Prostate gland (tissue), 2 donors: ENCODE results near the gene RPS15. TPM values are rescaled to one million over a fixed set of nuclear protein-coding genes. Genes with fewer than 3 reads are reported as not detected.
A peak's percentile ranks its signal among the peaks of the same experiment; 100 is the strongest.

Source experiments
- DNase-seq: peaks from one replicate; pipeline ENCODE4 v3.0.0-alpha.2; 2019; ENCODE audit warnings: low spot score
- H3K27ac ChIP-seq, 2 donors: fragments of 200-600 bp; sonication (generic); 2 replicates each; pipeline ENCODE4 v1.5.1; 2017 to 2019
- H3K27me3 ChIP-seq: fragments of 200-600 bp; sonication (generic); replicated peaks from 2 replicates; pipeline ENCODE4 v1.5.1; 2019; ENCODE audit not compliant: insufficient read depth
- H3K36me3 ChIP-seq, 2 donors: fragments of 200-600 bp; sonication (generic); 1 replicate in 1 of 2; 2 replicates in 1 of 2; pipeline versions ENCODE4 v1.5.1 to v1.8.1; 2017 to 2019
- H3K4me1 ChIP-seq: fragments of 200-600 bp; sonication (generic); replicated peaks from 2 replicates; pipeline ENCODE4 v1.5.1; 2019
- H3K4me3 ChIP-seq, 2 donors: fragments of 200-600 bp; sonication (generic); 2 replicates each; pipeline ENCODE4 v1.5.1; 2017 to 2019
- H3K9me3 ChIP-seq: fragments of 200-600 bp; sonication (generic); 2 replicates; pipeline ENCODE4 v1.5.1; 2017
- POLR2A ChIP-seq: fragments of 450-650 bp; IDR thresholded peaks from one replicate; pipeline ENCODE4 v1.6.1; 2016; ENCODE audit warnings: antibody characterized with exemption, mild to moderate bottlenecking
- POLR2AphosphoS5 ChIP-seq: sonication (generic); formaldehyde crosslinking; IDR thresholded peaks from one replicate; pipeline ENCODE4 v1.6.1; 2017; ENCODE audit warnings: antibody characterized with exemption
- WGBS: methylation state at CpG from one replicate; pipeline ENCODE4 v1.1.5; 2018; 5-methylcytosine and 5-hydroxymethylcytosine counted together
- intact Hi-C: fragments of 100-400 bp; cut with DNase I; formaldehyde crosslinking; loops from one replicate; pipeline ENCODE4 v1.14.2; 2022
- total RNA-seq, 2 donors: library from RNA; depleted of rRNA; stranded (reverse); fragments of >200 nt; gene quantifications; one replicate each; pipeline ENCODE4 v1.1.0, GENCODE V29; 2016
- TF ChIP-seq, protein P1 (sequence below), 4 experiments: fragments of 200-600 bp in 2 of 4; fragments of 450-650 bp in 2 of 4; sonication (generic) in 2 of 4; IDR thresholded peaks; 1 replicate in 3 of 4; 2 replicates in 1 of 4; pipeline ENCODE4 v1.5.1; 2016 to 2019; ENCODE audit warnings: antibody characterized with exemption in 4 of 4, mild to moderate bottlenecking in 2 of 4, moderate library complexity in 2 of 4

Gene RPS15
- total RNA-seq, 2 donors from 2014 or later = 3,102 to 5,853 TPM

DNA sequence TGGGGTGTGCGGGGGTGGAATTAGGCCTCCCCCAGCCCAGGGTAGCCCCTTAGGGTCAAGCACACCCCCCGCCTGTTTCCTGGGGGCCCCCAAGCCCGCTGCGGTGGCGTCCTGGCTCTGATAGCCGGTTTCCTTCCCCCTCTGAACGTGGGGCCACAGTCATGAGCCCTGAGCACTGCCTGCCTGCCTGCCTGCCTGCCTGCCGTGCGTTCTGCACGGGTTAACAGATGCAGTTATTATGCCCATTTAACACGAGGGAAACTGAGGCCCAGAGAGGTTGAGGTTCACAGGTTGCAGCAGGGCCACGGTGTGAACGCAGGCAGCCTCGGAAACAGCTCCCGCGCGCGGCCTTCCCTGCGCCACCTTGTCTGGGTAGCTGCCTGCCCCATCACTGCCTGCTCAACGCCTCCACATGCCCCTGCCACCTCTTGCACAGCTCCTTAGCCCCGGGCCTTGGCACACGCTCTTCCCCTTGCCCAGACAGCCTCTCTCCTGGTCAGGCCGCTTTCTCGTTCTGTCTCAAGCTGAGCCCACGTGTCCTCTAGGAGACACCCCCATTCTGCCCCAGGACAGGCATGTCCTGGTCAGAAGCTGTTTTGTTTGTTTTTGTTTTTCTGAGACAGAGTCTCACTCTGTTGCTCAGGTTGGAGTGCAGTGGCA is 35.7 kb upstream of the RPS15 start:
- DNase-seq = peak; percentile 53
- no peaks in the 10 kb centered on the region for H3K36me3 ChIP-seq
- intact Hi-C loops = loop anchor here (10.0 kb wide), 2 partner anchors 88 to 128 kb away; partner anchors contain the start of gene FAM174C
- no peak overlapping the region for H3K4me3 ChIP-seq
- no peaks in the 10 kb centered on the region for H3K9me3 ChIP-seq
- peaks cover 9% of the 10 kb centered on the region for H3K4me1 ChIP-seq
- no peaks in the 10 kb centered on the region for H3K27me3 ChIP-seq
- WGBS = 46% methylated on average over 24 of the region's 25 CpGs
- peak overlapping the region; percentile 25 to 27 for H3K27ac ChIP-seq
- TF ChIP-seq, protein P1, sequence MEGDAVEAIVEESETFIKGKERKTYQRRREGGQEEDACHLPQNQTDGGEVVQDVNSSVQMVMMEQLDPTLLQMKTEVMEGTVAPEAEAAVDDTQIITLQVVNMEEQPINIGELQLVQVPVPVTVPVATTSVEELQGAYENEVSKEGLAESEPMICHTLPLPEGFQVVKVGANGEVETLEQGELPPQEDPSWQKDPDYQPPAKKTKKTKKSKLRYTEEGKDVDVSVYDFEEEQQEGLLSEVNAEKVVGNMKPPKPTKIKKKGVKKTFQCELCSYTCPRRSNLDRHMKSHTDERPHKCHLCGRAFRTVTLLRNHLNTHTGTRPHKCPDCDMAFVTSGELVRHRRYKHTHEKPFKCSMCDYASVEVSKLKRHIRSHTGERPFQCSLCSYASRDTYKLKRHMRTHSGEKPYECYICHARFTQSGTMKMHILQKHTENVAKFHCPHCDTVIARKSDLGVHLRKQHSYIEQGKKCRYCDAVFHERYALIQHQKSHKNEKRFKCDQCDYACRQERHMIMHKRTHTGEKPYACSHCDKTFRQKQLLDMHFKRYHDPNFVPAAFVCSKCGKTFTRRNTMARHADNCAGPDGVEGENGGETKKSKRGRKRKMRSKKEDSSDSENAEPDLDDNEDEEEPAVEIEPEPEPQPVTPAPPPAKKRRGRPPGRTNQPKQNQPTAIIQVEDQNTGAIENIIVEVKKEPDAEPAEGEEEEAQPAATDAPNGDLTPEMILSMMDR (IDR thresholded peaks at IDR 0.05) = no peak
- TF ChIP-seq POLR2AphosphoS5 = no peak
- TF ChIP-seq POLR2A = no peak

DNA sequence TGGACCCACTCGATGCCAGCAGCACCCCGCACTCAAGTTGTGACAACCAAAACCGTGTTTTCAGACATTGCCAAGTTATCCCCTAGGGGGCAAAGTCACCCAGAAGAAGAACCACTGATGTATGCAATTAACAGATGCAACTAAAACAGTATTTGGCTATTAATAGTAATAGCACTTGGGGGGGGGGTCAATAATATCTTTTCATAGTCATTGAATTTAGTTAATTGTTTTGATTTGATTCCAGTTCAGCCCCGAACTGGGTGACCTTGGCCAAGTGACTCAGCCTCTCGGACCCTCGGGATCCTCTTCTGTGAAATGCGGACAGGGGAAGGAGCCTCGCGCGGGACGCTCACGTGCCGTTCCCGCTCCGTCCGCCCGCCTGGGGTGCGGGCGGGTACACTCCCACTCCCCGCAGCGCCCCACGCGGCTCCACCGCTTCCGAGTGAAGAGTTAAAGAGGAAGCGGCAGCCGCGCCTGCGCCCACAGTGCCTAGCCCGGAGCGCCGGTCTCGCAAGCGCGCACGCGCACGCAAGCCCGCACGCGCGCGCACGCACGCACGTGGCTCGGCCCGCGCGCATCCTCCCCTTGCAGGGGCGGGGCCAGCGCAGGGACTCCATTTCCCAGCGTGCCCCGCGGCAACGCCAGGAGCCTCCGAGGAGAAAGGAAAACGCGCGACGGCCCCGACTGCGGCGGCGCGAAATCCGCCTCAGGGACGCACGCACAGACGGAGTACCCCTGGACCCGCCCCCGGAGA is 31.2 kb upstream of the RPS15 start:
- intact Hi-C loops = loop anchor here (10.0 kb wide), 2 partner anchors 92 to 132 kb away; partner anchors contain the start of gene FAM174C
- under 1% methylated on average over 69 of the region's 72 CpGs for WGBS
- Histone ChIP-seq H3K9me3 (no peaks in the 10 kb centered on the region), H3K27me3 (no peaks in the 10 kb centered on the region), H3K4me1 (peaks cover 34% of the 10 kb centered on the region), H3K4me3 (peak overlapping the region; percentile 47 to 95), H3K36me3 (no peaks in the 10 kb centered on the region), H3K27ac (peak overlapping the region; percentile 90 to 96)
- TF ChIP-seq POLR2A (peak; percentile 54), POLR2AphosphoS5 (peak; percentile 85)
- TF ChIP-seq, protein P1 (IDR thresholded peaks at IDR 0.05) = peak in 3 of 4 experiments; percentile 44 to 50 (median 48)
- DNase-seq = peak; percentile 99

DNA sequence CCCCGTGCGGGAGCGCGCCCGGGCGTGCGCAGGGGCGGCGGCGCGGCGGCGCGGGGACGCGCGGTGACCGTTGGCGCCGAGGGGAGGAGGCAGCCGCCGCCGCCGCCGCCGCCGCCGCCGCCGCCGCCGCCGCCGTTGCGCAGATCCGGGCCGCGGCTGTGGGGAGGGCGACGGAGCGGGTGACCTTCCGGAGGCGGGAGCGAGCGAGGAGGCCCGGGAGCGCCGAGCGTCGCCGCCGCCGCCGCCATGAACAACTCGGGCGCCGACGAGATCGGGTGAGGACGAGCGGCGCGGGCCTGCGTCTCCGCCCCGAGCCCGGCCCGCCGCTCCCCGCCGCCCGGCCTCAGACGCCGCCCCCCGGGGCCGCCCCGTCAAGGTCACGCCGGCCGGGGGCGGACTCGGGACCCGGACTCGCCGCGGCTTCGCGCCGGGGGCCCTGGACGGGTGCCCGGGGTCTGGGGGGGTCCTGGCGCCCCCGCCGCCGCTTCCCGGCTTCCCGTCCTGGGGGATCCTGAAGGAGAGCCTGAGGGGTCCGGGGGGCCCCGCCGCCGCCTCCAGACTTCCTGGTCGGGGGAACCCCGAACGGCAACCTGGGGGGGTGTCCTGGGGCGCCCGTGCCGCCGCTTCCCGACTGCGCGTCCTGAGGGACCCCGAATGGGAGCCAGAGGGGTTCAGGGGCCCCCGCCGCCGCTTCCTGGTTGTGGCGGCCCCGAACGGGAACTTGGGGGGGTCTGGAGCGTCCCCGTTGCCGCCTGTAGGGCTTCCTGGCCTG is 30.5 kb upstream of the RPS15 start, which contains the start of gene DAZAP1:
Gene DAZAP1, plus strand, starts transcription at position 59 of the 772 bp plus-strand sequence. Its CDS starts 188 bp downstream, at position 247.
- Histone ChIP-seq H3K36me3 (no peaks in the 10 kb centered on the region), H3K27me3 (no peaks in the 10 kb centered on the region), H3K27ac (peak within 1 kb of the TSS; percentile 95 to 96), H3K4me3 (peak within 1 kb of the TSS; percentile 95 to 98), H3K9me3 (no peaks in the 10 kb centered on the region), H3K4me1 (peaks cover 37% of the 10 kb centered on the region)
- TF ChIP-seq POLR2AphosphoS5 (no peak), POLR2A (no peak)
- TF ChIP-seq, protein P1 (IDR thresholded peaks at IDR 0.05) = no peak
- intact Hi-C loops = loop anchor here (10.0 kb wide), 2 partner anchors 93 to 133 kb away; partner anchors contain the start of gene FAM174C
- DNase-seq = no peak
- WGBS = 0% methylated on average over 27 of the region's 121 CpGs

DNA sequence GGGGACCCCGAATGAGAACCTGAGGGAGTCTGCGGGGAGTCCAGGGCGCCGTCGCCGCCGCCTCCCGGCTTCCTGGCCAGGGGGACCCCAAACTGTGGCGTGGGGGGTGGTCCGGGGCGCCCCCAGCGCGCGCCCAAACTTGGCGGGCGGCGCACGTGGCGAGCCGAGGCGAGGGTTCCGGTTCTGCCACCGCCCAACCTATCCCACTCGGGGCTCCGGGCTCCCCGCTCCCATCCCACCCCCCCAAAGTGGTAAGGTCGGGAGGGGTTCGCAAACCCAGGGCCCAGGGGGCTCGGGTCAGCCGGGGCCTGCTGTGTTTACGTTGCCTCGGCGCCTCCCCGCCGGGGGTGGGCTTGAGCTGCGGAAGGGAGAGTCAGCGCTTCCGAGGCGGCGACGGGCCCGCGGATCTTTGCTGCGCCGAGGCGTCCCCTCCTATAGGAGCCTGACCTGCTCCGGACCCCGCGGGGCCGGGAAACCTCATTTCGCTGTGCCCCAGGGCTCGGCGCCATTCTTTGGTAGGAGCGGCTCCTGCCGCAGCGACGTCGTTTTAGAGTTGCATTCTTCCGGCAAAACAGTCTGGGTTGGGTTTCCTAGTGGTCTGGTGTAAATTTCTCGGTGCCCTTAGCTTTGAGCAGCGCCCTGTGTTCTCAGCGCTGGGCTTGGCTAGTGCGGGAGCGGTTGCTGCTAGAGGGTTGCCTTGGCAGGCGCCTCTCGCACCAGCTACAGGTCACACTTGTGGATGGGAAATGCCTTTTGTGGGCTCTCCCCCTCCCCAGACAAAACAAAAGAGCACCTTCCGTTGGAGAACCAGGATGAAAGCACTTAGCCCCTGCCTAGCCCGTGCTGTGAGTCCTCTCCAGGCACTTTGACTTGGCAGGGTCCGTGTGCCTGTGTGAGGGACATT is 29.6 kb upstream of the RPS15 start:
- Histone ChIP-seq H3K4me1 (peaks cover 43% of the 10 kb centered on the region), H3K9me3 (no peaks in the 10 kb centered on the region), H3K4me3 (peak overlapping the region; percentile 95 to 98), H3K36me3 (no peaks in the 10 kb centered on the region), H3K27ac (peak overlapping the region; percentile 95 to 96), H3K27me3 (no peaks in the 10 kb centered on the region)
- TF ChIP-seq, protein P1 (IDR thresholded peaks at IDR 0.05) = no peak
- TF ChIP-seq POLR2A (no peak), POLR2AphosphoS5 (no peak)
- intact Hi-C loops = loop anchor here (10.0 kb wide), 2 partner anchors 94 to 134 kb away; partner anchors contain the start of gene FAM174C
- no peak for DNase-seq
- 1% methylated on average over 49 of the region's 69 CpGs for WGBS
